H54 (cell line): ENCODE data around the gene CAMTA1.

ENCODE experiments used
- DNase-seq: peaks from one replicate; pipeline ENCODE4 v3.0.0; 2011; ENCODE audit warnings: low spot score, mixed read lengths; ENCODE audit not compliant: insufficient read length
- FAIRE-seq: peaks from 3 replicates; lab custom pipeline; 2011; peaks lifted over from hg19 to GRCh38; lab: Jason Lieb, UNC
- POLR2A ChIP-seq: IDR thresholded peaks from 2 replicates; pipeline ENCODE4 v1.6.1; 2011; ENCODE audit warnings: low read depth, mild to moderate bottlenecking, low read length

CAMTA1 gene

DNA sequence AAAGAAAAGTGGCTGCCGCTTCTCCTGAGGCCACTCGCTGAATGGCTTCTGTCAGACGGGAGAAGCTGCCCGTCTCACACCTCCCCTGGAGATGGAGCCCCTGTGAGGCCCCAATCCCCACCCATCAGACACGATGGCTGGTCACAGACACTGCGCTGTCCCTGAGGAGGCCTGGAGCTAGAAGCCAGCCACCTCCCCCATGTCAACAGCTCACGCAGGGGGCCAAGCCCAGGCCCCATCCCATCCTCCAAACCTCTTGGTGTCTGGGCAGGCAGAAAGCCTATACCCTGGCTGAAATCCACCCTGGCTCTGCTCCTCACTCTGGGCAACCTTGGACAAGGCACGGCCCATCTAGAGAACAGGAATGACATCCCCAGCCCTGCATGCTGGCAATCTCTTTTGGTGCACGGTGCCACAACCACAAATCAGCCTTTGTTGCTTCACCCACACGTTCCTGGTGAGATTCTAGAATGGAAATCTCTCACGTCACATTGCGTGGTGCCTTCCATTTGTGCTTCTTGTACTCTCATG is 711.9 kb downstream of the CAMTA1 start:
- DNase-seq (no peak), FAIRE-seq (no peak)
- TF ChIP-seq POLR2A = no peak

DNA sequence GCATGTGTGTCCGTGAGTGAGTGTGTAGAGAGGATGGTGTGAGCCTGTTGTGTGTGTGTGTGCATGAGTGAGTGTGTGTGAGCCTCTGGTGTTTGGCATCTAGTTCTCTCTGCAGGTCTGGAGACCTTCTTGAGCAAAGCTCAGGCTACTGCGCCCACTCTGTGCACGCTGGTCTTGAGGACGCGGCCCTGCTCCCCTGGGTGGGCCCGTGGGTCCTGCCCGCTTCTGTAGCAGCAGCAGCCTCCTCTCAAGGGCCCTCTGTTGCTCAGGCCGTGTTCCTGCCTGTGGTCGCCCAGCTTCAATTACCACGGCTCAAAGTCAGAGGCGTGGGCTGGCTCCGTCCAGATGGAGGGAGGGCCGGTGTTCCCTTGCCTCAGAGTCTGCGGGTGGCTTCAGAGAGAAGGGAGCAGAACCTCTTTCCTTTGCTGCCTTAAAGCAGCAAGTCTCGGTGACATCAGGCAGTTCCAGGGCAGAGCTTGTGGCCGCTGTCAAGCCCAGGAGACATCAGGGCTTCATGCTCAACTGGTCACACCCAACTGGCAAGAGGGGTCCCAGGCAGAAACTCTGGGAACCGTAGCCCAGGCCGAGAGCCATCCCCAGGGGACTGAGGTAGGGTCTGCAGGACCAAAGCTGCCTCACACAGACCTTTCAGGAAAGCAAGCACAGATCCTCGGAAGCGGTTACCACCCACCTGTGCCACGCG is 715.3 kb downstream of the CAMTA1 start:
- no peak for FAIRE-seq
- no peak for TF ChIP-seq POLR2A
- DNase-seq = no peak

DNA sequence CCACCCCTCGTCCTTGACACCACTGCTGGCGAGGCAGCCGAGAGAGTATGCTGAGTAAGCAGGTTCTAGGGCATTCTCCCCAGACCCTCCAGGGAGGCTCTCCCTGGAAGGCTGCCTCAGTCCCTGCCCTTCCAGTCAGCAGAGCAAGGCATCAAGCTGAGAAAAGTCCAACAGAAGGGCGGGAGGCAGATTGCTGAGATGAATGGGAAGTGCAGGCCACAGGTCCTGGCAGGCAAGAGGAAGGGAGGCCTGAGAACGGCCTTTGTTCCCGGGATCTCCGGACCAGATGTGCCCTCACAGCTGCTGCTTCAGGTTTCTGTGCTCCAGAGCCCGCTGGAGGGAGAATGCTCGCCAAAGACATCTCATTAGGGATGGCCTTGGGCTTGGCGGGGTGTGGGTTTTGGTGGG is 715.8 kb downstream of the CAMTA1 start:
- FAIRE-seq (no peak), DNase-seq (no peak)

DNA sequence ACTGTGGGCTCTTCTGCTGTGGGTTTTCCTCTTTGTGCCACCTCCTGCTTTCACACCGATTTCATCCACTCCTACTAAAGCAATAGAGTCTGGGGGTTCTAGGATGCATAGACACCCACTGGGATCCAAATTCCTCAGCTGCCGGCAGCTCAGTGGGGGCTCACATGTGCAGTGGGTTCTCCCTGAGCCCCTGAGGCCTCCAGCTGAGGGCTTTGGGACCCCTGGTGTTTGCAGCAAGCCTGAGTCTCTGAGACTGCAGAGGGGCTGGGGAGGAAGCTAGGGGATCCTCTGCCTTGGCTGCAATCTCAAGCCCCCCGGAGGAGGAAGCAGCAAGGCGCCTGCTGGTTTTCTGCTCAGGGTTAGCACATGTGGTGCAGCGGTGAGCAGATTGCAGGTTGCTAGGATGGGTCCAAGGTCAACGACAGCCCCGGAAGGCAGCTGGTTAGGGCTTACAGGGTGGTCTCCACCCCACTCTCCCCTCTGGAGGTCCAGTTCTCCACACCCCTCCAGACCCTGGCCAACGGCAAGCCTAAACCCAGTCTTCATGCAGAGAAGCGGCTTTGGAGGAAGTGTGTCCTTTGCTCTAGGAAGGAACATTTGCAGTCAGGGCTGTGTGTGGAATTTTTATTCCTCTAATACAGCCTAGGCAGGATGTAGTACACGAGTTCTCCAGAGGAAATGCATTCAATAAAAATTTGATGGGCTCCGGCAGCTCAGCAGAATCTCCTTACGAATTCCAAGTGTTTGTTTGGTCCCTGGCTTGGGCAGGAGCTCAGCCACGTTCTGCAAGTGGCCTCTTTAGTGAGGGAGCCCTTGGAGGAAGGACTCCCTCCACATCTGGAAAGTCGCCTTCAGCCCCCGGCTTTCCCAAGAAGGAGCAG is 716.7 kb downstream of the CAMTA1 start:
- no peak for FAIRE-seq
- no peak for TF ChIP-seq POLR2A
- DNase-seq = no peak

More for the DNA sequence above, 715.8 kb downstream of the CAMTA1 start:
- no peak for TF ChIP-seq POLR2A

DNA sequence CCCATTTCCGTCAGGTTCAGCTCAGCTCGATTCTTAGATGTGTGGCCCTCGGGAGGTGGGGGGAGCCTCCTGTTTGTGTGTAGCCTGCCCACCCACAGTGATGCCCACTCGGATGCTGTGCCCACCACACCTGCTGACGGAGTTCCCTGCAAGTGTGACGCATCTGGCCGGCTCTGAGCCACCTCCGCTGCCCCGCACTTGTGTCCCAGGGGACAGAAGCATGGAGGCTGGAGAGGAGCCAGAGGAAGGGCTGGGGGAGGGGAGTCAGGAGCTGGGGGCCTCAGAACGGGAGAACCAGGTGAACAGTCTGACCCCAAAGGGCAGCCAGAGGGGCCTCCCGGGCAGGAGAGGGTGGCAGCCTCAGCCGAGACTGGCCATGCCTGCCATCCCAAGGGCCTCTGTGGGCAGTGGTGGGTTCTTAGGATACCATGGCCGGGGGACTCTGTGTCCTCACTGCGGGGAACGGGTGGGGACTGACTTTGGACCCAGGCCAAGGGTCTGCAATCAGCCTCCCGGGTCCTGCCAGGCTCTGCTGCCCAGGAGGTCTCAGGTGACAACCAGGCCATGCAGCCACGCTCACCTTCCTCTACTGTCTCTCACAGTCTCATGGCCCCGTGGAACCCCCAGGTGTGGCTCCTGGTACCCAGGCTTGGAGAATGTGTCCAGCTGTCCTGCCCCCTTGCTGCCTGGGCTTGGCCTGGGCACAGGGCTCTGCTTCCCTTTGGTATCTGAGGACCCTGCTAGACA is 718.6 kb downstream of the CAMTA1 start:
- FAIRE-seq (no peak), DNase-seq (no peak)
- no peak for TF ChIP-seq POLR2A

DNA sequence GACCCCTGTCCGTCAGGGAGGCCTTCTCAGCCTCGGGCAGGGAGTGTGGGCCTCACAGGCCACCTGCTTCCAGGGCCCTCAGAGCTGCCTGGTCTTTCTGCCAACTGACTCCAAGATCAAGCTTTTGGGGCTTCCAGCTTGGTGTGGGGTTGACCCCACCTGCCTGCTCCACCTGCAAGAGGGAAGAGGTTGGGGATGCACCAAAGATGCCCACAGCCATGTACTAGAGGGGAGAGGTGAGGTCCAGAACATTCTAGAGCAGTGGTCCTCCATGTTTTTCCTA is 719.1 kb downstream of the CAMTA1 start:
- no peak for TF ChIP-seq POLR2A
- no peak for FAIRE-seq
- no peak for DNase-seq

DNA sequence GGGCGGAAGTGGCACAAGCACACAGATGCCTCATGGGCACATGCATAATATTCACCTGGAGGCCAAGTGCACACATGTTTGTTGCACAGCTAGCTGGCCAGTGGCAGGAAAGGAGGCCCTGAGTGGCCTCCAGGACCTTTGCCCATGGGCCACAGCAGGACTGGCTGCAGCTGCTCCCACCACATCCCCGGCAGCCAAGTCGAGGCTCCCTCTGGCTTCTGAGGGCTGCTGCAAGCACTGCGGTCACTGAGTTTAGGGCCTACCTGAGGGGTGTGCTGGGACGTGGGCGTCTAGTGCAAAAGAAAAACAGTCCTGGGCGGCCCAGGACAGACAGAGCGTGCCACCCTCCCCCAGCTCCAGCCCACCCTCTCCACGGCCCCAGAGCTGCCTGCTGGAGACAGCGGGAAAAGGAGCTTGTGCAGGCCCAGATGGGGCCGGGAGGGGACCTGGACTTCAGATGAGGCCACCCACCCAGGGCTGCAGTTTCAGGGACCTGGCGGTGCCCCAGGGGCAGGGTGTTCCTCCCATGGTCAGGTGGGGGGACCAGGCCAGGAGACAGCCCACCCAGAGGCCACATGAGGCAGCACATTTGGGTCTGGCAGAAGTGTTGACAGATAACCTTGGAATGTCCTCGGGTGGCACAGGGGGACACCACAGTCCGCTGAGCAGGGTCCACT is 720.0 kb downstream of the CAMTA1 start:
- TF ChIP-seq POLR2A = no peak
- no peak for DNase-seq
- FAIRE-seq = no peak

DNA sequence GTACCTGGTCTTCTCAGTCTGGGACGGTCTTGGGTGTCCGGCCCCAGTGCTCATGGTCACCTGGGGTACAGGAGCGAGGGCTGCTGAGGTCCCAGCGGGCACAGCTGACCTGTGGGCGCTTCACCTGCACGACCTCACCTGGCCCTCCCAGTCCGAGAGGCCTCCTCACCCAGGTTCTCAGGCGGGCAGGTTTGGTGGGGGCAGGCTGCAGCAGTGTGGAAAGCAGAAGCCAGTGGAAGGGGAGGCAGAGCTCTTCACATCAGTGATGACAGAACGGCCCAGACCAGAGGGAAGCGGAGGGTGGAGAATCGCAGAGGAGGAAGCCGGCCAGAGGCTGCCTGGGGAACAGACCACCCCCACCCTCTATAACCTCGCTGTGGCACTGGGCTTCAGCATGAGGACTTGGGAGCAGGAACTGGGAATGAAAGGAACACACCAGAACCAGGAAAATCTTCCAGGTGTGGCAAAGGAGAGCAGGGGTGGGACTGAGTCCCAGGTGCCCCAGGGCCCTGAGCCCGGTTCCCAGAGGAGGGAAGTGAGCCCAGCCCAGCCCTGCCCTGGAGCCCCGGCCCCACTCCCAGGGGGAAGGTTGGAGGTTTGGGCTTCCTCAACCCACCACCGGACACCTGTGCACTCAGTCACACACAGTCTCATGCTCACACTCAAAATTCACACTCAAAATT is 720.7 kb downstream of the CAMTA1 start:
- FAIRE-seq = no peak
- no peak for DNase-seq
- TF ChIP-seq POLR2A = no peak

DNA sequence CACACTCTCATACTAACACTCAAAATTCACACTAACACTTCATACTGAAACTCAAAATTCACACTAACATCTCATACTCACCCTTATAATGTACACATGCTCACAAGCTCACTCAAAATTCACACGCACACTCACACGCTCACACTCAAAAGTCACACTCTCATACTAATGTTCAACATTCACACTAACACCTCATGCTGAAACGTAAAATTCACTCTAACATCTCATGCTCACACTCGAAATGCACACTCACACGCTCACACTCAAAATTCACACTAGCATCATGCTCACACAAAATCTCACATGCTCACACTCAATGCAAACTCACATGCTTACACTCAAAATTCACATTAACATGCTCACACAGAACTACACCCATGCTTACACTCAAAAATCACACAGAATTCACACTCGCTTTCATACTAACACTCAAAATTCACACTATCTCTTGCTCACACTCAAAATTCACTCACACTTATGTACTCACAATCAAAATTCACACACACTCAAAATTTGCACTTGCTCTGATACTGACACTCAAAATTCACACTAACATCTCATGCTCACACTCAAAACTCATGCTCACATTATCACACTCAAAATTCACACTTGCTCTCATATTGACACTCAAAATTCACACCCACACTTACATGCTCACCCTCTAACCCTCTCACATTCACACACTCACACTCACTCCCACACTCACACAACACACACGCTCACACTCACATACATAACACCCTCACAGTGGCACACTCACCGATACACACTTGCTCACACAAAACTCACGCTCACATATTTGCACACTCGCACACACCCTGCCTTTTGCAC is 721.4 kb downstream of the CAMTA1 start:
- no peak for FAIRE-seq
- DNase-seq = no peak
- TF ChIP-seq POLR2A = no peak

DNA sequence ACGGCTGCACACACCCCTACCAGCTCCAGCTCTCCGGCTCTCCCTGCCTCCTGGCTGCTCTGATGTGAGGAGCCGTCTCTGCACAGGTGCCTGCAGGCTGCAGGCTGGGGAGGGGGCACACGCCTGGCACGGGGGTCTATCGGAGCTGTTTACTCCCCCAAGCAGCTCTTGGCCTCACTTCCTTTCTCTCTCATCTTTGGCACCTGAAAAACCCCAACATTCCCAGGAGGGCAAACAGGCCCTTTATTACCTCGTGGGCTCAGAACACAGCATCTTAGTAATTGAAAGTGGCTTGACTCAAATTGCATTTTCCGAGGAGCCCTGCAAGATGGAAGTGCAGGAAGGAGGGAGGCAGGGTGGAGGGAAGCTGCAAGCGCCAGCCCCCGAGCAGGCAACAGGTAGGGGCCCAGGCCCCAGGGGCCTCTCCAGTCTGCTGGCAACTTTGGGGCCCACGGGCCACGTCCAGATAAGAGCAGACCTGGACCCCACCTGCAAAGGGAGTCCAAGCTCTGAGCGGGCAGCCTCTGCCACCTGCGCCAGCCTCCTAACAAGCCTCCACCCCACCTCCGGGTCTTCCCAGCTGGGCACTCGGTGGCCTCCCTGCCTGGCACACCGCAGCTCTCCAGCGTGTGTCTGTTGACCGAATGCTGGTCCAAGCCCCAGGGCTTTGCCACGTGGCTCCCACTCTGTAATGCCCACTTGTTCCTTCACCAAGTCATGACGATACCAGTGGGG is 722.2 kb downstream of the CAMTA1 start:
- DNase-seq (no peak), FAIRE-seq (no peak)
- no peak for TF ChIP-seq POLR2A

DNA sequence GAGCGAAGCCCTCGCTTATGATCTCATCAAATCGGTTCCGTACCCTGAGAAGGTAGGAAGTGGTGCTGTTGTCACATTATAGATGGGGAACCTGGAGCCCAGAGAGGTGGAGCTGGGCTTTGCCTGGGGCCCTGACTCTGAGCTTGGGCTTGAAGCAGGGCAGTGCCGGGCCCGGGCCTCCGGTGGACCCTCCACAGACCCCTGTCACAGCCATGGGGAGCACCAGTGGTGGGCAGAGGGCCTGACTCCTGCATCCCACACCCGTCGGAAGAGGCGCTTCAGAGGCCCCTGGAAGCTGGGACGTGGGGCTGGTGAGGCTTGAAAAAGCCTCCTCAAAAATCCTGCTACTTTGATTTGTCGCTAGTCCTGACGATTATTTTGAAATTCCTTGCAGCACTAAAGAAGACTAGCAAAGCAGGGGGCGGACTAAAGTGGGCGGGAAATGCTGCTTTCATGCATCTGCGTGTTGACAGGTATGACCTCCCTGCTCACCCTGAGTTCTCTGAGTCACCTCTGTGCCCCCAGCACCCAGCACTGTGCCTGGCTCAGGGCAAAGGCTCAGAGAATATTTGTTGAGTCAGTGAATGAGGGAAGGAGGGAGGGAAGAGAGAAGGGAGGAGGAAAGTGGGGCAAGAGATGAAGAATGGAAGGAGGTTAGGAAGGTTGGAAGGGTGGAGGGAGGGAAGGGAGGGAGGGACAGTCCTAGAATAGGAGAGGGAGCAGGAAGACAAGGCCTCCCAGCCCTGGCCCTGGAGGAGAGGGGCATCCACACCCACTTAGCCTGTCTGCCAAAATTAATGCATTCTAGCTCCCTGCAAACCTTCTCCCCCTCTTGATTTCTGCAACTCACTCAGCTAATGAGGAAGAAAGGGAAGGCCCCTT is 723.0 kb downstream of the CAMTA1 start:
- no peak for DNase-seq
- no peak for TF ChIP-seq POLR2A

More for the DNA sequence above, 723.0 kb downstream of the CAMTA1 start:
- FAIRE-seq = no peak
